ENCODE results near the gene C10orf143.

GRCh38 chr10:130017631-130018022, 93.0 kb downstream of the C10orf143 start:
- TF ChIP-seq, protein P1, sequence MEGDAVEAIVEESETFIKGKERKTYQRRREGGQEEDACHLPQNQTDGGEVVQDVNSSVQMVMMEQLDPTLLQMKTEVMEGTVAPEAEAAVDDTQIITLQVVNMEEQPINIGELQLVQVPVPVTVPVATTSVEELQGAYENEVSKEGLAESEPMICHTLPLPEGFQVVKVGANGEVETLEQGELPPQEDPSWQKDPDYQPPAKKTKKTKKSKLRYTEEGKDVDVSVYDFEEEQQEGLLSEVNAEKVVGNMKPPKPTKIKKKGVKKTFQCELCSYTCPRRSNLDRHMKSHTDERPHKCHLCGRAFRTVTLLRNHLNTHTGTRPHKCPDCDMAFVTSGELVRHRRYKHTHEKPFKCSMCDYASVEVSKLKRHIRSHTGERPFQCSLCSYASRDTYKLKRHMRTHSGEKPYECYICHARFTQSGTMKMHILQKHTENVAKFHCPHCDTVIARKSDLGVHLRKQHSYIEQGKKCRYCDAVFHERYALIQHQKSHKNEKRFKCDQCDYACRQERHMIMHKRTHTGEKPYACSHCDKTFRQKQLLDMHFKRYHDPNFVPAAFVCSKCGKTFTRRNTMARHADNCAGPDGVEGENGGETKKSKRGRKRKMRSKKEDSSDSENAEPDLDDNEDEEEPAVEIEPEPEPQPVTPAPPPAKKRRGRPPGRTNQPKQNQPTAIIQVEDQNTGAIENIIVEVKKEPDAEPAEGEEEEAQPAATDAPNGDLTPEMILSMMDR (optimal IDR thresholded peaks at IDR 0.05 in 1 of 3, IDR thresholded peaks at IDR 0.05 in 1 of 3, conservative IDR thresholded peaks at IDR 0.05 in 1 of 3; ENCODE audit: extremely low read depth in 1 of 3, insufficient read depth in 2 of 3, low read length in 3 of 3): no peak
- TF ChIP-seq EZH2 (IDR thresholded peaks at IDR 0.05; ENCODE audit: low read length): no peak
